ENCODE results near the gene COL4A2. TPM values are rescaled to one million over a fixed set of nuclear protein-coding genes. Genes with fewer than 3 reads are reported as not detected.

COL4A2 gene
- total RNA-seq, 1 experiment from 2014 or later = 1.6 TPM

DNA sequence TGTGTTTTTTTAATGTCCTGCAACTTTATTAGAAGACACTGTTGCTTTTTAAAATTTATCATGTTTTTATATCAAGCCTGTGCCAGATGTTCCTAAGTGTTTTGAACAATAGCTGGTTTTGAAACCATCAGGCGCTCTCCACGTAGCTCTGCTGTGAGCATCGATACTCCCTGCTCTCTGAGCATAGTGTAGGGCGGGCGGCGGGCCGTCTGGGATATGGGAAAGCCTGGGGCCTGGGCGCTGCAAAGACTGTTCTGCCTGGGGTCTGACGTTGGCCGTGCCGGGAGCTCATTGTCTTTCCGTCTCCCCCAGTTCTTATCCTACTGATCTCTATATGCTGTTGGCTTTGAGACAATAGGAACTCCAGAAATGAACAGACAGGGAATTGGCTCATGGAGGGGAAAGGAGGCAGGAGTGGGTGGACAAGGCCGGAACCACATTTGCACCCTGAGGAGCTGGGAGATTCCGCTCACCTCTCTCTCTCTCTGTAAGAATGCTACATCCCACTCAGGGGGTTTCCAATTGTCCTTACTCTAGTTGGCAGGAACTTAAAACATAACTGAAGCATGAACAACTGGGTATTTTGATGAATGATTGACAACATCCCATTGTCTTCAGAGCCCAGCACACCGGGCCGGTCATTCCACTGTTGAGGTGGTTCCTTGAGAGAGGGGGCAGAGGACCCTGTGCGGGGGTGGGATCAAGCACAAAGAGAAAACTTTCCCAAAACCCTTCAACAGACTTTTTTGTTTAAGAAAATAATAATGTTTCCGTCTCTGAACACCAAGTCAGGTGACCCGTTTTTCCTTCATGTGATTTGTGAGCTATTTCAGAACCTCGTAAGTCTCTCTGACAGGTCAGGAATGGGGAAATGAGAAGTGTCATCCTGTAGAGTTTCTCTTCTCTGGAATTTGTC lies 64.7 kb downstream of the COL4A2 start:
- no peaks in the 10 kb centered on the region for H3K9me3 ChIP-seq (ENCODE audit: control insufficient read depth in 1 of 2, insufficient read depth in 1 of 2, low read depth in 1 of 2, low read length in 2 of 2)
- H3K36me3 ChIP-seq (ENCODE audit: control insufficient read depth in 1 of 2, insufficient read depth in 2 of 2, low read length in 2 of 2) = no peaks in the 10 kb centered on the region
- CTCF ChIA-PET = interaction anchor here (2.3 kb wide), 1 partner anchor 9 kb away, joined by 6 read pairs; no protein-coding TSS in a partner anchor
- POLR2A ChIA-PET = no interaction called here
- no peaks in the 10 kb centered on the region for H4K20me1 ChIP-seq (ENCODE audit: insufficient read depth)
- no peaks in the 10 kb centered on the region for H3K4me1 ChIP-seq (ENCODE audit: control insufficient read depth in 1 of 2, insufficient read depth in 2 of 2, low read length in 2 of 2)
- no peak overlapping the region for H3K4me3 ChIP-seq (replicated peaks in 1 of 2; ENCODE audit: low read depth in 1 of 2, low read length in 2 of 2)
- no peak for ATAC-seq
- intact Hi-C loops (cut with micrococcal nuclease) = no loop called here
- RAD21 ChIA-PET (ENCODE audit: low non-redundant PET in 1 of 2, low total read pairs in 2 of 2, uncharacterized antibody in 2 of 2, unreplicated experiment in 2 of 2) = no interaction called here
- H2AFZ ChIP-seq (ENCODE audit: low read depth, low read length, poor library complexity, severe bottlenecking) = no peak overlapping the region
- no peak overlapping the region for H3K9ac ChIP-seq (ENCODE audit: low read length)
- no peak overlapping the region for H3K27ac ChIP-seq (ENCODE audit: low read depth, low read length)
- BruUV-seq (replicated peaks) = no TSS peak
- no peak for DNase-seq (ENCODE audit: low read depth, low spot score)
- H3K9me2 ChIP-seq (ENCODE audit: insufficient read depth) = no peaks in the 10 kb centered on the region
- peaks cover 22% of the 10 kb centered on the region for H3K27me3 ChIP-seq (ENCODE audit: insufficient read depth, low read length)
- no peaks in the 10 kb centered on the region for H3K79me2 ChIP-seq (ENCODE audit: insufficient read depth, low read length)
- H3K4me2 ChIP-seq (ENCODE audit: low read length) = no peak overlapping the region
- TF ChIP-seq ZNF274 (IDR thresholded peaks at IDR 0.05; ENCODE audit: low read depth, low read length) = no peak
- TF ChIP-seq ELF1 (IDR thresholded peaks at IDR 0.05; ENCODE audit: borderline replicate concordance, low read depth) = no peak
- no peak for TF ChIP-seq CEBPB (IDR thresholded peaks at IDR 0.05; ENCODE audit: low read depth)
- no peak for TF ChIP-seq JUND (IDR thresholded peaks at IDR 0.05)
- no peak for TF ChIP-seq EZH2 (IDR thresholded peaks at IDR 0.05)
- no peak for TF ChIP-seq POLR2A (IDR thresholded peaks at IDR 0.05; ENCODE audit: borderline replicate concordance, extremely low read depth, insufficient read depth, insufficient read length)
- TF ChIP-seq, protein P1, sequence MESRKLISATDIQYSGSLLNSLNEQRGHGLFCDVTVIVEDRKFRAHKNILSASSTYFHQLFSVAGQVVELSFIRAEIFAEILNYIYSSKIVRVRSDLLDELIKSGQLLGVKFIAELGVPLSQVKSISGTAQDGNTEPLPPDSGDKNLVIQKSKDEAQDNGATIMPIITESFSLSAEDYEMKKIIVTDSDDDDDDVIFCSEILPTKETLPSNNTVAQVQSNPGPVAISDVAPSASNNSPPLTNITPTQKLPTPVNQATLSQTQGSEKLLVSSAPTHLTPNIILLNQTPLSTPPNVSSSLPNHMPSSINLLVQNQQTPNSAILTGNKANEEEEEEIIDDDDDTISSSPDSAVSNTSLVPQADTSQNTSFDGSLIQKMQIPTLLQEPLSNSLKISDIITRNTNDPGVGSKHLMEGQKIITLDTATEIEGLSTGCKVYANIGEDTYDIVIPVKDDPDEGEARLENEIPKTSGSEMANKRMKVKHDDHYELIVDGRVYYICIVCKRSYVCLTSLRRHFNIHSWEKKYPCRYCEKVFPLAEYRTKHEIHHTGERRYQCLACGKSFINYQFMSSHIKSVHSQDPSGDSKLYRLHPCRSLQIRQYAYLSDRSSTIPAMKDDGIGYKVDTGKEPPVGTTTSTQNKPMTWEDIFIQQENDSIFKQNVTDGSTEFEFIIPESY (IDR thresholded peaks at IDR 0.05; ENCODE audit: extremely low read depth, insufficient replicate concordance, low read length) = no peak
- TF ChIP-seq SRF (IDR thresholded peaks at IDR 0.05; ENCODE audit: low read depth) = no peak
- TF ChIP-seq, protein P2, sequence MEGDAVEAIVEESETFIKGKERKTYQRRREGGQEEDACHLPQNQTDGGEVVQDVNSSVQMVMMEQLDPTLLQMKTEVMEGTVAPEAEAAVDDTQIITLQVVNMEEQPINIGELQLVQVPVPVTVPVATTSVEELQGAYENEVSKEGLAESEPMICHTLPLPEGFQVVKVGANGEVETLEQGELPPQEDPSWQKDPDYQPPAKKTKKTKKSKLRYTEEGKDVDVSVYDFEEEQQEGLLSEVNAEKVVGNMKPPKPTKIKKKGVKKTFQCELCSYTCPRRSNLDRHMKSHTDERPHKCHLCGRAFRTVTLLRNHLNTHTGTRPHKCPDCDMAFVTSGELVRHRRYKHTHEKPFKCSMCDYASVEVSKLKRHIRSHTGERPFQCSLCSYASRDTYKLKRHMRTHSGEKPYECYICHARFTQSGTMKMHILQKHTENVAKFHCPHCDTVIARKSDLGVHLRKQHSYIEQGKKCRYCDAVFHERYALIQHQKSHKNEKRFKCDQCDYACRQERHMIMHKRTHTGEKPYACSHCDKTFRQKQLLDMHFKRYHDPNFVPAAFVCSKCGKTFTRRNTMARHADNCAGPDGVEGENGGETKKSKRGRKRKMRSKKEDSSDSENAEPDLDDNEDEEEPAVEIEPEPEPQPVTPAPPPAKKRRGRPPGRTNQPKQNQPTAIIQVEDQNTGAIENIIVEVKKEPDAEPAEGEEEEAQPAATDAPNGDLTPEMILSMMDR (IDR thresholded peaks at IDR 0.05 in 2 of 3, conservative IDR thresholded peaks at IDR 0.05 in 1 of 3; ENCODE audit: borderline replicate concordance in 1 of 3, insufficient read depth in 1 of 3, low read depth in 2 of 3, low read length in 2 of 3) = no peak
- TF ChIP-seq EZH2phosphoT487 (IDR thresholded peaks at IDR 0.05; ENCODE audit: borderline replicate concordance) = no peak
- TF ChIP-seq, protein P3, sequence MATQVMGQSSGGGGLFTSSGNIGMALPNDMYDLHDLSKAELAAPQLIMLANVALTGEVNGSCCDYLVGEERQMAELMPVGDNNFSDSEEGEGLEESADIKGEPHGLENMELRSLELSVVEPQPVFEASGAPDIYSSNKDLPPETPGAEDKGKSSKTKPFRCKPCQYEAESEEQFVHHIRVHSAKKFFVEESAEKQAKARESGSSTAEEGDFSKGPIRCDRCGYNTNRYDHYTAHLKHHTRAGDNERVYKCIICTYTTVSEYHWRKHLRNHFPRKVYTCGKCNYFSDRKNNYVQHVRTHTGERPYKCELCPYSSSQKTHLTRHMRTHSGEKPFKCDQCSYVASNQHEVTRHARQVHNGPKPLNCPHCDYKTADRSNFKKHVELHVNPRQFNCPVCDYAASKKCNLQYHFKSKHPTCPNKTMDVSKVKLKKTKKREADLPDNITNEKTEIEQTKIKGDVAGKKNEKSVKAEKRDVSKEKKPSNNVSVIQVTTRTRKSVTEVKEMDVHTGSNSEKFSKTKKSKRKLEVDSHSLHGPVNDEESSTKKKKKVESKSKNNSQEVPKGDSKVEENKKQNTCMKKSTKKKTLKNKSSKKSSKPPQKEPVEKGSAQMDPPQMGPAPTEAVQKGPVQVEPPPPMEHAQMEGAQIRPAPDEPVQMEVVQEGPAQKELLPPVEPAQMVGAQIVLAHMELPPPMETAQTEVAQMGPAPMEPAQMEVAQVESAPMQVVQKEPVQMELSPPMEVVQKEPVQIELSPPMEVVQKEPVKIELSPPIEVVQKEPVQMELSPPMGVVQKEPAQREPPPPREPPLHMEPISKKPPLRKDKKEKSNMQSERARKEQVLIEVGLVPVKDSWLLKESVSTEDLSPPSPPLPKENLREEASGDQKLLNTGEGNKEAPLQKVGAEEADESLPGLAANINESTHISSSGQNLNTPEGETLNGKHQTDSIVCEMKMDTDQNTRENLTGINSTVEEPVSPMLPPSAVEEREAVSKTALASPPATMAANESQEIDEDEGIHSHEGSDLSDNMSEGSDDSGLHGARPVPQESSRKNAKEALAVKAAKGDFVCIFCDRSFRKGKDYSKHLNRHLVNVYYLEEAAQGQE (IDR thresholded peaks at IDR 0.05; ENCODE audit: low read depth) = no peak
